Fibroblast of peridontal ligament (primary cell): ENCODE measurements around the gene FAM53B.
"Not testable (repeated sequence)": the region's sequence is repeated elsewhere in the genome, so short reads cannot be mapped to it uniquely, and the experiment has no call there.

Experiments
- DNase-seq: peaks from one replicate; pipeline ENCODE4 v3.0.0-alpha.2; 2010; ENCODE audit errors: extremely low read depth

Gene FAM53B

DNA sequence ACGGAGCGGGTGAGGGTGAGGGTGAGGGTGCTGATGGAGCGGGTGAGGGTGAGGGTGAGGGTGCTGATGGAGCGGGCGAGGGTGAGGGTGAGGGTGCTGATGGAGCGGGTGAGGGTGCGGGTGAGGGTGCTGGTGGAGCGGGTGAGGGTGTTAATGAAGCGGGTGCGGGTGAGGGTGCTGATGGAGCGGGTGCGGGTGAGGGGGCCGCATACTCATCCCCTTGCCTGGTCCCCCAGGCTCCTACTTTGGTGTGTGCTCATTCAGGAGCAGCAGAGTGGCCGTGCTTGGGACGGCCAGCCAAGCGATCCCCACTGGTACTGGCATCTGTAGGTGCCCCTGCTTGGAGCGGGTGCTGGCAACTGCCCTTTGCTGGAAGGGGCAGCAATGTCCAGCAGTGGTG lies 133.3 kb downstream of the FAM53B start:
- not testable (repeated sequence) for DNase-seq

DNA sequence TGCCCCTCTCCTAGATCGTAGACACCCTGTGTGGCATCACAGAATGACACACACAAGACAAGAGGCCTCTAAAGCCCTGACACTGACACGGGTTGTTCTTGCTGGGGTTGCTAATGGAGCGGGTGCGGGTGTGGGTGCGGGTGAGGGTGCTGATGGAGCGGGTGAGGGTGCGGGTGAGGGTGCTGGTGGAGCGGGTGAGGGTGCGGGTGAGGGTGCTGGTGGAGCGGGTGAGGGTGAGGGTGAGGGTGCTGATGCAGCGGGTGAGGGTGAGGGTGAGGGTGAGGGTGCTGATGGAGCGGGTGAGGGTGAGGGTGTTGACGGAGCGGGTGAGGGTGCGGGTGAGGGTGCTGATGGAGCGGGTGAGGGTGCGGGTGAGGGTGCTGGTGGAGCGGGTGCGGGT lies 134.0 kb downstream of the FAM53B start:
- DNase-seq = not testable (repeated sequence)

DNA sequence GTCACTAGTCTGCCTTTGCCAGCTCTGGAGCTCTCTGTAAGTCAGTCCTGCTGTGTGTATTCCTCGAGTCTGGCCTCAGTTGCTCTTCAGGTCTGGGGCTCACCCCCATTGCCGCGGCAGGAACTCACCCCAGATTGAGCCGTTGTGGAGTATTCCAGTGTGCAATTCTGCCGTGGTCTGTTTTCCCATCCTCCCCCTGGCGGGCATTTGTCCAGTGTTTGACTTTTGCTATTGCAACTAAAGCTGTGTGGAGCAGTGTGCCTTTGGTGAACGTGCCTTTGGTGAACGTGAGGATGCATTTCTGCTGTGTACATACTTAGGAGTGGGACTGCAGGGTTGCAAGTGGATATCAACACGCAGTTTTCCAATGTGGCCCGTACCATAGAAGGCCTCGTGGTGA lies 134.5 kb downstream of the FAM53B start:
- DNase-seq = no peak

- no peak for DNase-seq
Observed at GRCh38 chr10:124608093-124608721, 136.0 kb downstream of the FAM53B start.

GRCh38 chr10:124607693-124608092 lies 136.5 kb downstream of the FAM53B start:
- no peak for DNase-seq

DNA sequence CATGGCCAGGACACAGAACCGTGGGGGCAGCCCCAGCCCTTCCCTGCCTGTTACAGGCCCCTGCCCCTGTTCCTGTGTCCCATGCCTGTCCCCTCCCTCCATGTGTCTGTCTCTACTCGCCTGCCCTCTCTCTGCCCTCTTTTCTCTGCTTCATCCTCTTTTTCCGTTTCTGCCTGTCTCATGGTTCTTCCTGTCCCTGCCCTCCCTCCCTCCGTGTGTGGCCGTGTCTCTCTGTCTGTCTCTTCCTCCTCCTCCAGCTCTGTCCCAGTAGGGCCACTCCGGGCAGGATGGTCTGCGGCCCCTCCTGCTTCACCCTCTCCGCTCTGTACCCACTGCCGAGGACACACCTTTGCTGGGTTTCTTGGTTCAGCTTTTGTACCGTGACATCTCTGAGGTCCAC lies 137.4 kb downstream of the FAM53B start:
- no peak for DNase-seq

DNA sequence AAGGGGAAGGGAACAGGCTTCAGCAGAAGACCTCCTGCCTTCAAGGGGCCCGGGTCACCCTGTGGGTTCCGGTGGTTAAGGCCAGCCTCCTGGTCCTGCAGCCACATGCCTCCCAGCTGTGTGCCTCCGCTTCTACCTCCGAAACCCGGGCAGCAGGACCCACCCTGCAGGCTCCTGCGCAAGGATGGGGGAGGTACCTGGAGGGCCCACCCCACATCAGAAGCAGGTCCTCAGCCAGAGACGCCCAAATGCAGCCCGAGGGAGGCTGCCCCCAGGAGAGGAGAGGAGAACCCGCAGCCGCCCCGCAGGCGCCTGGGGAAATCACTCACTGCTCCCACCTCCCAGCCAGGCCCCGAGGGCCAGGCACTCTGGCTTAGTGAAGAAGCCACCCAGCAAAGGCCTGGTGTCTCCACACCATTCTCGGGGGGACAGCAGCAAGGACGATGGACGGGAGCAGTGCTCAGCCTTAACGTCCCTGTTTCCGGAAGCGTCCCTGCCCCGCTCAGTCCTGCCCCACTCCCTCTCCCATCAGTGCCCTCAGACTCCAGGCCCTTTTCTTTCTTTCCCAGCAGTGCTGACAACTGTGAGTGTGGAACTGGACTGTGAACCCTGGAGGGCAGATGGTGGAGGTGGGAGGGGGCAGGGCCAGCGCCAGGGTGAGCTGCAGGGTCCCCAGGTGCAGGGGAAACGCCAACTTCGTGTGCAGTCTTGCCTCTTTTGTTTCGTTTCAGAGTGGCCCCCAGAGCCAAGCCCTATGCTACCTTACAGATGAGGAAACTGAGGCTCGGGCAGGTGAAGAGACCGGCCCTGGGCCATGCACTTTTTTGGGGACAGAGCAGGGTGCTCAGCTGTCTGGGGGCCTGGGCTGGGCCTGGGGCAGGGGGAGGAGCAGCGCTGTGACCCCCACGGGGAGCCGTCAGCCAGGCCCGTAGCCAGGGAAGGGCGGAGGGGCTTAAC lies 138.0 kb downstream of the FAM53B start:
- DNase-seq = no peak

- no peak for DNase-seq
Observed at GRCh38 chr10:124605481-124605855, 138.7 kb downstream of the FAM53B start.

DNA sequence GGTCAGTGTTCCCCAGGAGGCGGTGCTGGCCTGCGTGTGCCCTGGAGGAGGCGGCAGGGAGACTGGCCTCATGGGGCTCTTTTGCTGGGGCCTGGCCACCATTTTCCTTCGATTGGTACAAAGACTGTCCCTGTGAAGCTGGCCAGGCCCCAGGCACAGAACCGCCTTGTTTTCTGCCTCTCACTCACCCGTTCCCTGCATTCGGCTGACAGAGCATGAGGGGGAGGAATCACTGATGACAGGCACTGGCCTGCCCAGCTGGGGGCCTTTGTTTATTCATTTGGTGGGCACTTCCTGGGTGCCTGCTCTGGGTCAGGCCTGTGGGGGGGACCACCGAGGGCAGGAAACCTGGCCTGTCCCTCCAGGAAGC lies 139.2 kb downstream of the FAM53B start:
- DNase-seq = no peak

GRCh38 chr10:124604214-124605000 lies 139.8 kb downstream of the FAM53B start:
- no peak for DNase-seq

GRCh38 chr10:124603376-124604213 lies 140.6 kb downstream of the FAM53B start:
- DNase-seq = no peak

DNA sequence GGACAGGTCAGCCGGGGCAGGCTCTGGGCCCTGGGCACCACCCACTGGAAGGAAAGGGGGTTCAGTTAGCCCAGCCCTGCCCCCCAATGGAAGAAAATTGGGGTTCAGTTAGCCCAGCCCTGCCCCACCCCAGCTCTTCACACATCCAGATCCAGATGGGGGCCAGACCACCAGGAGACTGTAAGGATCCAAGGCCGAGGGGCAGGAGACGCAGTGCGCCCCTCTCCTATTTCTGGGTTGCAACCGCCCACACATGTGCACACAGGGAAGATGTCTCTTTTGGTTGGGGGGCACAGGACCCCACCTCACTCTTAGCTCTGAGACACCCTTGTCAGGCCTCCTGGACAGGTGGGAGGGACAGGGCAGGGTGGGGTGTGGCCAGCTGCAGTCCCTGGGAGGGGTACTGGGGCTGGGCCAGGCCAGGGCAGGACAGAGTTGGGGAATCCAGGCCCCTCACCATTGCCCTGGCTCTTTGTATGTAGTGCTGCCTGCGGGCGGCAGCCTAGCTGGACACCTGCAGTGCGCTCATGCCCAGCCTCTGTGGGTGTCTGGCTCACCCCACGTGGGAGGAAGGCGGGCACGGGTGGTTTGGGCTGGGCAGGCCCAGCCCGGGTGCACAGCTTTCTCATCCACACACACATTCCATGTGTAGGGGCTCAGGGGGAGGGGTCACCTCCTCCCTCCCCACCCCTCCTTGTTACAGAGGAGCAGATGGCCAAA lies 141.4 kb downstream of the FAM53B start:
- no peak for DNase-seq

GRCh38 chr10:124602121-124602561 lies 142.0 kb downstream of the FAM53B start:
- no peak for DNase-seq

DNA sequence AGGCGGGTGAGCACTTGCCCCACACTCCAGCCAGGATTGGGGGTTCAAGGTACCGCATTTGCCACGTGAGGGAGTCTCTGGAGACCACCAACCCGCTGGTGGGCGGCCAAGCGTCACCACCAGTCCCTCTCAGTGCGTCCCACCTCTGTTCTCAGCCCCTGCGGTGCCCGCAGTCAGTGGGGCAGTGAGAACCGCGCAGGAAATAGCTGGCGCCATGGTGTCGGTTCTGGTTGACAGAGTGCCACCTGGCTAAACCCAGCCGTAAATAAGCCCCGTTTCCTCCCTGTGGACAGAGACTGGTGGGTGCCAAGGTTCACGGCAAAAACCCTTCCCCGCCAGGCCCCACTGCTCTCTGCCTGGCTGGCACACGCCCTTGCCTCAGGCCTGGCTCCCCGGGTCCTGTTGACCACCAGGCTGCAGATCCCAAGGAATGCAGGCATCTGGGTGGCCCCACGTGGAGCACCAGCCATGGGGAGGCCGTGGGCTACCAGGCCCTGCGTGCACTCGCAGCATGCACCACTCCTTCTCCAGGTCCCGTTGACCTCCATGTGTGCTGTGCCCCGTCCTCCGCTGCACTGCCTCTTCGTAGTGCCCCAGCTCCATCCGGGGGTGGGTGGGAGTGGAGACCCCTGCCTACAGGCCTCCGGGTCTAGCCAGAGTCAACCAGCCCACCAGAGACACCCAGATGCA lies 142.6 kb downstream of the FAM53B start:
- no peak for DNase-seq

DNA sequence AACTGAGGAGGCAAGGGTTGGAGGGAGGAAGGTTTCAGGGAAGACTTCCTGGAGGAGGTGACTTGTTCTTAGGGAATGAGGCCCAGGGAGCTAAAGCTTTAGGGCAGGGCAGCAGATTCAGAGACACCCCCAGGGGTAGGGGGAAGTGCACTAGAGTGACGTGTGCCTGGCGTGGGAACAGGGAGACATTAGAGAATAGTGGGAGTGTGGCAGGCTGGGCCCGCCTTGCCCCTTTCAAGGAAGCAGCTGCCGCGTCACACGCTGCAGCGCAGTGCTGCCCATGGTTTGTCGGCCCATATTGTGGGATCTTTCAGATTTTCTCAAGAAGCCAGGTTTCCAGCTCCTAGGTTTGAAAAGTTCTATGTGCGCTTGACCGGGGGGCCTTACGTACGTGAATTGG lies 143.2 kb downstream of the FAM53B start:
- DNase-seq = no peak

- no peak for DNase-seq
Observed at GRCh38 chr10:124600051-124600880, 143.9 kb downstream of the FAM53B start.

DNA sequence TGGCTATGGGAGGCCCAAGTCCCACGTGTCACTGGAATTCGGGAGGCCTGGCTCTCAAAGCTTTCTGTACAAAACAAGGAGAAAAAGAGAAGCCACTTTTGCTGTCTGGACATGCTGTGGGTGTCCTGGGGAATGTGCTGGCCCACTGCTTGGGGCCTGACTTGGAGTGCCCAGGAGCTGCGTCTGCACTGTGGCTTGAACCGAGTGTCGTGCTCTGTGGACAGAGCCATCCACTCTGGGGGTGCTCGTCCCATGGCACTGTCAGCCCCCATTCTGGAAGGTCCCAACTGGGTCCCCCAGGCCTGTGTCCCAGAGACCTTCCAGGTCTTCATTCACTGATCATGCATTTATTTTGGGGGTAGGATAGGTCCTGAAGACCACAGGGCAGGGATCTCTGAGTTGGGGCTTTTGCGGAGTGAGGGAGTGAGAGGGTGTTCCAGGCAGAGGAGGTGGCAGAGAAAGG lies 144.6 kb downstream of the FAM53B start:
- DNase-seq = no peak

- no peak for DNase-seq
Observed at GRCh38 chr10:124598773-124599587, 145.2 kb downstream of the FAM53B start.
